HUES48 (cell line): ENCODE results near the gene ISG15.
"Not testable (repeated sequence)": the region's sequence is repeated elsewhere in the genome, so short reads cannot be mapped to it uniquely, and the experiment has no call there.

ENCODE experiments used
- H3K27ac ChIP-seq: one replicate; pipeline ENCODE4 v1.7.0; 2013; ENCODE audit warnings: low read depth, low read length, inconsistent platforms
- H3K27me3 ChIP-seq: 2 replicates; pipeline ENCODE4 v1.6.1; 2013; ENCODE audit warnings: mild to moderate bottlenecking, low read length; ENCODE audit not compliant: control insufficient read depth, insufficient read depth
- H3K36me3 ChIP-seq: 2 replicates; pipeline ENCODE4 v1.6.1; 2013; ENCODE audit warnings: low read length; ENCODE audit not compliant: control insufficient read depth, insufficient read depth
- H3K4me1 ChIP-seq: 2 replicates; pipeline ENCODE4 v1.6.1; 2013; ENCODE audit warnings: mild to moderate bottlenecking, low read length; ENCODE audit not compliant: control insufficient read depth, insufficient read depth
- H3K4me3 ChIP-seq: 2 replicates; pipeline ENCODE4 v1.5.1; 2013; ENCODE audit warnings: mild to moderate bottlenecking, low read depth, low read length
- H3K9ac ChIP-seq: 2 replicates; pipeline ENCODE4 v1.6.1; 2013; ENCODE audit warnings: mild to moderate bottlenecking, low read depth, low read length, moderate library complexity
- H3K9me3 ChIP-seq: 2 replicates; pipeline ENCODE4 v1.6.1; 2013; ENCODE audit warnings: low read length; ENCODE audit not compliant: control insufficient read depth, insufficient read depth

ISG15 gene

DNA sequence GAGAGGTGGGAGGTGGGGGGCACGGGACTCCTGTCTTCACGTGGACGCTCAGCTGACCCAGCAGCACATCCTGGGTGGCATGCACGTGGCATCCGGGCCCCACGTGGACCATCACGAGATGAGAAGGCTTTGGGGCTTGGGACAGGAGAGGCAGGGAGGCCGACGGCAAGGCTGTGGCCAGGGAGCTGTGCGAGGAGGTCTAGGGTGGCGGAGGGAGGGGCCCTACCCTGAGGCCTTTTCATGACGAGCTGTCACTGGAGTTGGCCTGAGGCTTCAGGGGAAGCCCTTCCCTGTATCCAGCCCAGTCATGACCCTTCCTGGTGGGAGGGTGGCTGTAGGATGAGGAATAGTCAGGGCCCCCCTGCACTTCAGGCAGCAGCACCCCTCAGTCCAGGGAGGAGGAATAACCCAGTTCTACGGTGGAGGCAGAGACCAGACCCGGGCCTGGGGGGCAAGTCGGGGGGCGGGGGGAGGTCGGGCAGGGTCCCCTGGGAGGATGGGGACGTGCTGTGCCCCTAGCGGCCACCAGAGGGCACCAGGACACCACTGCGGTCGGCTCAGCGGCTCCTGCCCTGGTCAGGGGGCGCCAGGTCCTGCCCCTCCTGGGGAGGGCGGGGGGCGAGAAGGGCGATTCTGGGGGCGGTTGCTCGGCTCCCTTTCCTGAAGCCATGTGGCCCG, 29.4 kb upstream of the ISG15 start:
- Histone ChIP-seq H3K27me3 (peaks cover 55% of the 10 kb centered on the region), H3K27ac (no peak overlapping the region), H3K36me3 (no peaks in the 10 kb centered on the region), H3K9me3 (no peaks in the 10 kb centered on the region), H3K4me3 (no peak overlapping the region), H3K4me1 (no peaks in the 10 kb centered on the region), H3K9ac (no peak overlapping the region)

DNA sequence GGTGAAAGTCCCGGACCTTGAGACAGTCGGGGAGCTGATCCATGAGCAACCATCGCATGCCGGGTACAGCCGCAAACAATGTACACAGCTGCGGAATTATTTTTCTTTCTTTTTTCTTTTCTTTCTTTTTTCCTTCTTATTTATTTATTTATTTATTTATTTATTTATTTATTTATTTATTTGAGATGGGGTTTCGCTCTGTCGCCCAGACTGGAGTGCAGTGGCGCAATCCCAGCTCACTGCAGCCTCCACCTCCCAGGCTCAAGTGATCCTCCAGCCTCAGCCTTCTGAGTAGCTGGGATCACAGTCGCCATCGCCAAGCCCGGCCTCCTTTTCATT, 28.9 kb upstream of the ISG15 start:
- Histone ChIP-seq H3K36me3 (no peaks in the 10 kb centered on the region), H3K9ac (no peak overlapping the region), H3K9me3 (no peaks in the 10 kb centered on the region), H3K27me3 (peaks cover 59% of the 10 kb centered on the region), H3K4me3 (no peak overlapping the region), H3K4me1 (no peaks in the 10 kb centered on the region), H3K27ac (no peak overlapping the region)

DNA sequence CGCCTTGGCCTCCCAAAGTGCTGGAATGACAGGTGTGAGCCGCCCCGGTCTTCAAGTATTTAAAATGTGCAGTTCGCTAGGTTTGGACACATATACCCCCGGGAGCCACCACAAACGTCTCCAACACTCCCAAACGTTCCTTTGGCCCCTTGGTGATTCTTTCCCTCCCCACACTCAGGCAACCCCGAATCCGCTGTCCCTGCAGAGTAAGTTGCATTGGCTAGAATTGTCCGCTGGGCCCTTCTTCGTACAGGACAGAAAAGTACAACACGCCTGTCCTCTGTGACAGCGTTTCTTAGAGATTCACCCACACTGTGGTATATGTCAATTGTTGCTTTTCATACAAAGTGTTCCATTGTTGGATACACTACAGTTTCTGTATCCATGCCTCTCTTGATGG, 28.2 kb upstream of the ISG15 start:
- Histone ChIP-seq H3K9ac (no peak overlapping the region), H3K36me3 (no peaks in the 10 kb centered on the region), H3K9me3 (no peaks in the 10 kb centered on the region), H3K27ac (no peak overlapping the region), H3K4me1 (no peaks in the 10 kb centered on the region), H3K27me3 (peaks cover 57% of the 10 kb centered on the region), H3K4me3 (no peak overlapping the region)

DNA sequence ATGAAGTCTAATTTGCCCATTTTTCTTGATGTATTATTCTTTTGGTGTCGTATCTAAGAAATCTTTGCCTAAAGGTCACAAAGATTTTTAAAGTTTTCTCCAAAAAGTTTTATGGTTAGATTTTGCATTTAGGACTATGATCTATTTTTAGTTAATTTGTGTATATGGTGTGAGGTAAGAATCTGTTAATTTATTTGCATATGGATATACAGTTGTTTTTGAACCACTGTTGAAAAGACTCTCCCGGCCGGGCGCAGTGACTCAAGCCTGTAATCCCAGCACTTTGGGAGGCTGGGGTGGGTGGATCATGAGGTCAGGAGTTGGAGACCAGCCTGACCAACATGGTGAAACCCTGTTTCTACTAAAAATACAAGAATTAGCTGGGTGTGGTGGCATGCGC, 25.2 kb upstream of the ISG15 start:
- H3K36me3 ChIP-seq, H3K27ac ChIP-seq, H3K9me3 ChIP-seq, H3K9ac ChIP-seq, H3K4me3 ChIP-seq, H3K4me1 ChIP-seq: not testable (repeated sequence)
- H3K27me3 ChIP-seq: peaks cover 61% of the 10 kb centered on the region

GRCh38 chr1:991275-991674, 22.0 kb upstream of the ISG15 start:
- not testable (repeated sequence) for H3K36me3 ChIP-seq, H3K4me3 ChIP-seq, H3K9me3 ChIP-seq, H3K27ac ChIP-seq, H3K4me1 ChIP-seq, H3K9ac ChIP-seq
- peaks cover 64% of the 10 kb centered on the region for H3K27me3 ChIP-seq

DNA sequence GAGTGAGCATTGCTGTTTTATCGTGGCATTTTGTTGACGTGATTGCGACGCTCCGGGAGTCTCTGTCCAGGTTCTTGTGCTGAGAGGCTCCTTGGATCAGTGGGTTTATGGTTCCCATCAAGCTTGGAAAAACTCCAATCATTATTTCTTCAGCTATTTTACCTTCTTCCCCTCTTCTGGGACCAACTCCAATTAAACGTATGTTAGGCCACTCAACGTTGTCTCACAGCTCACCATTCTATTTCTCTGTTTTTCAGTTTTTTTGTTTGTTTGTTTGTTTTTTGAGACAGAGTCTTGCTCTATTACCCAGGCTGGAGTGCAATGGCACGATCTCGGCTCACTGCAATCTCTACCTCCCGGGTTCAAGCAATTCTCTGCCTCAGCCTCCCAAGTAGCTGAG, 21.4 kb upstream of the ISG15 start:
- Histone ChIP-seq H3K27me3 (peaks cover 67% of the 10 kb centered on the region), H3K27ac (no peak overlapping the region), H3K4me3 (no peak overlapping the region), H3K9ac (no peak overlapping the region), H3K36me3 (no peaks in the 10 kb centered on the region), H3K4me1 (no peaks in the 10 kb centered on the region), H3K9me3 (no peaks in the 10 kb centered on the region)

- H3K27ac ChIP-seq: no peak overlapping the region
- no peaks in the 10 kb centered on the region for H3K4me1 ChIP-seq
- no peak overlapping the region for H3K9ac ChIP-seq
- H3K27me3 ChIP-seq: peaks cover 72% of the 10 kb centered on the region
- no peaks in the 10 kb centered on the region for H3K9me3 ChIP-seq
- no peaks in the 10 kb centered on the region for H3K36me3 ChIP-seq
- H3K4me3 ChIP-seq: no peak overlapping the region
Measured at GRCh38 chr1:992362-992761, 20.9 kb upstream of the ISG15 start.

GRCh38 chr1:993379-993995, 19.8 kb upstream of the ISG15 start:
- Histone ChIP-seq H3K9me3 (no peaks in the 10 kb centered on the region), H3K4me3 (no peak overlapping the region), H3K27ac (no peak overlapping the region), H3K27me3 (peaks cover 82% of the 10 kb centered on the region), H3K4me1 (no peaks in the 10 kb centered on the region), H3K9ac (no peak overlapping the region), H3K36me3 (no peaks in the 10 kb centered on the region)

DNA sequence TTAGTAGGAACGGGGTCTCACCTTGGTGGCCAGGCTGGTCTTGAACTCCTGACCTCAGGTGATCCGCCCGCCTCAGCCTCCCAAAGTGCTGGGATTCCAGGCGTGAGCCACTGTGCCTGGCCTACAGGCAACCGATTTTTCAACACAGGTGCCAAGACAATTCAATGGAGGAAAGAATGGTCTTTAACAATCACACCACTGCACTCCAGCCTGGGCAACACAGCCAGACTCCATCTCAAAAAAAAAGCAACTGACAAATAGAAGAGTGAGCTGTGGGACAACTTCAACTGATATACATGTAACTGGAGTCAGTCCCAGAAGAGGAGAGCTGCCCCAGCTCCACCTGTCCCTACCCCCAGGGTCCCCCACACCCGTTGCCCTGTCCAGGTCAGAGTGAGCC, 18.8 kb upstream of the ISG15 start:
- not testable (repeated sequence) for H3K36me3 ChIP-seq, H3K9ac ChIP-seq, H3K4me3 ChIP-seq, H3K9me3 ChIP-seq, H3K27ac ChIP-seq, H3K4me1 ChIP-seq
- H3K27me3 ChIP-seq: peaks cover 82% of the 10 kb centered on the region

- no peak overlapping the region for H3K4me3 ChIP-seq
- no peak overlapping the region for H3K27ac ChIP-seq
- H3K4me1 ChIP-seq: no peaks in the 10 kb centered on the region
- H3K9me3 ChIP-seq: no peaks in the 10 kb centered on the region
- H3K27me3 ChIP-seq: peaks cover 85% of the 10 kb centered on the region
- no peak overlapping the region for H3K9ac ChIP-seq
- H3K36me3 ChIP-seq: no peaks in the 10 kb centered on the region
Measured at GRCh38 chr1:995665-996633, 17.3 kb upstream of the ISG15 start.
